DMS79 (cell line): Measurements from ENCODE around the gene ADCY10.
"Not testable (repeated sequence)": the region's sequence is repeated elsewhere in the genome, so short reads cannot be mapped to it uniquely, and the experiment has no call there.

ENCODE experiments used
- DNase-seq: peaks from one replicate; lab custom pipeline; 2025; lab: John Stamatoyannopoulos, UW

ADCY10 gene

DNA sequence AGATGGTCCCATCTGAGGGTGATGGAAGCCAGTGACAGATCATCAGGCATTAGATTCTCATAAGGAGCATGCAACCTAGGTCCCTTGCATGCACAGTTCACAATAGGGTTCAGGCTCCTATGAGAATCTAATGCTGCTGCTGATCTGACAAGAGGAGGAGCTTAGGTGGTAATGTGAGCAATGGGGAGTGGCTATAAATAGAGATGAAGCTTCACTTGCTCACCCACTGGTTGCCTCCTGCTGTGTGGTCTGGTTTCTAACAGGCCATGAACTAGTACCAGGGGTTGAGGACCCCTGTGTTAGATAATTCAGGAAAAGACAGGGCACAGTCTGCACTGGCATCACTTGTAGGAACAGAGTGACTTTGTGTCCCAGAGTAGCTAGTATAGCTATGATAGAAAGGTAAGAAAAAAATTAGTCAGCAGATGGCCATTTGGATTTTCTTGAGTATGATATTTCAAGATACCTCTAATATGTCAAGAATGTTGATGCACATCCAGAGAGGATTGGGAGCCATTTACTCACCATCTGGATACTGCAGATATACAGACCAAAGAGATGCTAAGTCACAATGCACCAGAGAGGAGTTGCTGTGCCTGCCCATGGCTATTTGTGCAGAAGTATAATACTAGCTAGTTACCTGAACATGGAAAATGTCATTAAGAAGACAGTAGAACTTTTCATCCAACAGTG, 53.6 kb downstream of the ADCY10 start:
- DNase-seq: no peak

DNA sequence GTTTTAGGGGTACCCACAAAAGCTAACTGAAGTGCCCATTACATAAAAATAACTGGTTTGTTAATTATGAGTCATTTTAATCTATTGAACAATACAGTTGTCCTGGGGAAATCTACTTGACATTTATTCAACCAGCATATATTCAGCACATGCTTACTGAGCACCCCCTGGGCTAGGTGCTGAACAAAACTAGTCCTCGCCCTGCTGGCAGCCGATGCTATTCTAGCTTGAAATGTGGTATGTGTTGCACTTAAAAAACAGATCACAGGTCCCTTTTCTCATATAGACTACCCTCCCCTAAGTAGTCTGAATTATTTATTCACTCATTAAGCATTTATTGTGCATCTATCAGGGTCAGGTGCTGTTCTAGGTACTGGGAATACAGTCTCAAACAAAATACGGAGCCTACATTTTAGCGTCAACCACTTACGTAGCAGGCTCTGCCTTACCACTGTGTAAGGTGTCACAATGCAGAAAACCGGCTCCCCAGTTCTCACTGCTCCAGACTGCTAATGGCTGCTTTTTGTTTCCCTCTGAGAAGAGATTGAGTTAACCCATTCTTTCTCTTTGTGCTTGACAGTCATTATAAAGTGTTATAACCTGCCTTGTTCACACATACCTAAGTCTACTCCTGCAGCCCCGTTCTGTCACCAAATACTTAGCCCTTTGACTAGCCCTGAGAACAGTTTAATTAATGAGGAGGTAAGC, 57.1 kb downstream of the ADCY10 start:
- DNase-seq: no peak

DNA sequence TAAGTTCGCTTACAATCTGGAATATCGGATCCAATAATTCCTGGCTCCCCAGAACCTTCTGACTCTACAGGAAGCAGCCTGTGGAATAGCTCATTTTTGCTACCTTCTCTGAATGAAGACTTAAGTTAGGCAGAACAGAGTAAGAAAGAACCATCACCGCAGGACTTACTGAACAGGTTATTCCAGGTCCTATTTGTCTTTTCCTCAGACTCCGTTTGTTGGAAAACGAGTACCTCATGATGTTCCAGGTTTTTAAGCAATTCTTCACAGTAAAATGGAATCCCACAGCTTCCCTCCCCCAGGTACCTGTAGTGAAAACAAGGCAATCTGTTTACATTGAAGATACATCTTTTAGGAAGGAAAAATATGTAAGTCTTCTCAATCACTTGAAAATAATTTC, 59.8 kb downstream of the ADCY10 start:
- no peak for DNase-seq

DNA sequence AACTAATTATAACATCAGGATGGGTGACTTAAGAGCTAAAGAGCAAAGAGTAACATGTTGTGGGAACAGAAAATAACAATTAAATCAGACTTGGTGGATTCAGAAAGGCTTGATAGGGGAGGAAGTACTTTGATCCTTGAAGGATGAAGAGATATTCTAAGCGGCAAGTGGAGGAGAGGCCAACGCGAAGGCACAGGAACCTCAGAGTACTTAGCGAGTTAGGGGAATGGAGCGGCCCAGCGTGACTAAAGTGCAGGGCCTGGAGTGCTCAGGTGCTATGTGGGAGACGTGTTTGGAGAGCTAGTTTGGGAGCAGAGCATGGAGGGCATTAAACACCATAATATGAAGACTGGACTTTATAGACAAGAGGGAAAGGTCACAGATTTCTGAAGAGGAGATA, 64.3 kb downstream of the ADCY10 start:
- DNase-seq: no peak

DNA sequence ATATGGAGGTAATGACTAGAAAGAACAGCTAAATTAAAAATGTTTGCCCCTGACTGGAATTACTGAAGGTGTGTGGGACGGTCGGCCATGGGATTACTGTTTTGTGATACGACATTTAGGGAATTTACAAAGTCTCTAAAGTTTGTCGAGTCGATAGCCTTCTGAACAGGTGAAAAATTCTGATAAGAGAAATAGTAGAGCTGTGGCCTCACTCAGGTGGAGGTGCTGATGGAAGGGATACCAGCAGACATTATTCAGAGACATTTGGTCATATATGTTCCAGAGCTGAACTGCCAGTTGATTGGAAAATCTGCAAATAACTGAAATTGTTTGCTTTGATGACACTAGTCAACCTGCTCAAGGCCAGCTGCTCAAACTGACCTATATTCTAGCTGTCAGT, 71.1 kb downstream of the ADCY10 start:
- DNase-seq: no peak

DNA sequence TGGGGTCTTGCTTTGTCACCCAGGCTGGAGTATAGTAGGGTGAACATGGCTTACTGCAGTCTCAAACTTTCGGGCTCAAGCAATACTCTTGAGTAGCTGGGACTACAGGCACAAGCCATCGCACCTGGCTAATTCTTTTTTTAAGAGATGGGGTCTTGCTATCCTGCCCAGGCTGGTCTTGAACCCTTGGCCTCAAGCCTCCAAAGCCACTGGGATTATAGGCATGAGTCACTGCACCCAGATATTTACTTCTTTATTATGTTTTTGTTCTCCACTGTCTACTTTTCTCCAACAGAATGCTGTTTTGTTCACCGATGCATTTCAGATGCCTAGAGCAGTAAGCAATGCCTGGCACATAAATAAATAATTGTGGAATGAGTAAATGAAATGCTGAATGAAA, 72.4 kb downstream of the ADCY10 start:
- no peak for DNase-seq

DNA sequence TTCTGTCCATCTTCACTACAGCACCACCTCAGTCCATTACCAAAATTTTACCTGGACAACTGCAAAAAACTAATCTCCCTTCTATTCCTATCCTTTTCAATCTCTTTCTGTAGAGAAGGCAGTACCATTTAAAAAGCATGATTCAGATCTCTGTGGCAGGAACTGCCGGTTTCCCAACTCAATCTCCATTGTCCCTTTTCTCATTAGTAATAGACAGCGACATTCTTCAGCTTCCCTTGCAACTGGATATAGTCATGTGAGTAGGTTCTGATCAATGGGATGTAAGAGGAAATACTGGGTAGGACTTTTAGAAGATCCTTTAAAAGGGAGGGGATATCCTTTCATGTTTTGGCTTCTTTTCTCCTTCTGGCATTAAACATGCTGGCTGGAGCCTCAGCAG, 74.9 kb downstream of the ADCY10 start:
- DNase-seq: no peak

DNA sequence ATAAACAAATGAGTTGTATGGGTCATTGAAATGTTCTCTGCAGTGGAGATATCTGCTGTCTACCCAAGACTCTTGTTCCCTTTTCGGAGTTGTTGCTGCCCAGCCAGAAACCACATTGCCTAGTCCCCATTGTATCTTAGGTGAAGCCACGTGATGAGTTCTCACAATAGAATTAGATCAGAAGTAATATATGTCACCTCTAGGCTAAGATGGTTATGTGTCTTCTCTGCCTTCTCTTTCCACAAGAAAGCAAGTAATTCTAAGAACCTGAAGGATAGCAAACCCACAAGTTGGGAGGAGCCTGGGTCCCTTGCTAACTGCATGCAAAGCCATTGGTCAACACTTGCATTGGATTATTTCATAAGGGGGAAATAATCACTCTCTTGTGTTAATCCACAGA, 76.6 kb downstream of the ADCY10 start:
- DNase-seq: no peak

DNA sequence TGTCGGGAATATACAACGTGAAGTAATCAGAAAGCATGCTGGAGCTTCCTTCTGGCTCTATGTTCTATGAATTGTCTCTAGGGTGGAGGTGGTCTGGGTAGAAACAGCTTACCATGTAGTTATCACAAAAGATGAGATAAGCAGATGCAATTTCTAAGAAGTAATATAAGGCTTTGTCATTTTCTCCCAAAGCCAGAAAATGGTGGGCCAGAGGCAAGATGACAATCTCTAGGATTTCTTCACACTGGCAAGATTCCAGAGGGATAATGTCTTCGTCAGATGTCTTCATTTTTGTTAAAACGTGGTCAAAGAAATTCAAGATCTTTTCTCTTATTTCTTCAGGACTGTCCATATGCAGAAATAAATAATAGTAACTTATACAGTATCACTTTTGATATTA, 77.7 kb downstream of the ADCY10 start:
- no peak for DNase-seq

DNA sequence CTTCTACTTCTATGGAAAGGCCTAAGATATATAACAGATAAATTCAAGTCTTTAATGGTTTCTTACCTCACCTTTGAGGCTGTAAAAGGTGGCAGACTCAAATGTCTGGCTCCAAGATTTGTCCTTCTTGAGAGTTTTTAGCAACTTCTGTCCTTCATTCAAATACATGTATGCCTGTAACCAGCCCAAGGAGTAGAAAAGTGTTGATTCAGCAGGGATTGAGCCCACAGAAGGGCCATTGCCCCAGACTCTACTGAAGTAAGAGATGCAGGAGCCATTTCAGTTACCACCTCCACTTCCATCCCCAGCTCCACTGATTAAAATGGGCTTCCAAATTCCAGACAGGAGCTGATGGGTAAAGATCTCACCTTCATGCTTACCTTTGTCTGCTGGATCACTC, 80.0 kb downstream of the ADCY10 start:
- DNase-seq: no peak

DNA sequence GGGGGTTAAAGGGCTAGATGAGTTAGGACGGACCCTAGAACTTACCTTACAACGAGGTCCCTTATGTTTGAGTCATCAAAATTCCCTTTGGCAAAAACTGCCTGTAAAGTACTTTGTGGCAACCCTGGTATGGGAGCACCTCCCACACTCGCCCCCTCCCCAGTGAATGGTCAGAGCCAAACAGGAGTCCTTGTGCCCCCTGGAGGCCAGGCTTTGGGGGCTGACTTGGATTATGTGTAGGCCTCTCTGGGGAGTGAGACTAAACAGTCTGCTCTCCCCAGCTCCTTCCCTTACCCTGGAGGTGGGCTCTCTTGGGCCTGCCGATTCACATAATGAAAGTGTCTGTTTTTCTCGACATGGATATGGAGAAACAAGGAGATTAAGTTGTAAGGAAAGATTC, 81.2 kb downstream of the ADCY10 start:
- DNase-seq: no peak

DNA sequence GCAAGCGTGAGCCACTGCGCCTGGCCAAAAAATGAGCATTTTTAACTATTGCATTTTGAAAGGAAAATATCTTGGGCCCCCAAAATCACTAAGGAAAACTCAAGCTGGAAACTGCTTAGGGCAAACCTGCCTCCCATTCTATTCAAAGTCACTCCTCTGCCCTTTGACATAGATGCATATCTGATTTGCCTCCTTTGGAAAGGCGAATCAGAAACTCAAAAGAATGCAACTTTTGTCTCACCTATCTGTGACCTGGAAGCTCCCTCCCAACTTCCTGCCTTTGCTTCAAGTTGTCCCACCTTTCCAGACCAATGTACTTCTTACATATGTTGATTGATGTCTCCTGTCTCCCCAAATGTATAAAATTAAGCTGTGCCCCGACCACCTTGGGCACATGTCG, 83.3 kb downstream of the ADCY10 start:
- DNase-seq: not testable (repeated sequence)

DNA sequence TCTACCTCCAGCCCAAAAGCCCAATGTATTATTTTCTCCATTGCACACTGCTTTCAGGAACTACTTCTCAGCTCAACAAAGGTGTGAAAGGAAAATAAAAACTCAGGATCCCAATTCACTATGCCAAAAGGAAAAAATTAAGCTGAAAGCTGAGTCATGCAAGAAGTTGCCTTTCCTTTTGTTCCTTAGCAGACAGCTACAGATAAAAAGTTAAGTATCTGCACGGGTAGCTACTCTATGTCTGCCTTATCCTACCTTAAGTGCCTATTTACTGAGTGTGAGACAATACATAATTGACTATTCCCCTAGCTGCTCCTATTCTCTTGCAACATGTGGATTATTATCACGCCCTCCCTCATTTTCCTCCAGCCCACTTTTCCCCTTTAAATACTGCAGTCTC, 84.1 kb downstream of the ADCY10 start:
- no peak for DNase-seq

DNA sequence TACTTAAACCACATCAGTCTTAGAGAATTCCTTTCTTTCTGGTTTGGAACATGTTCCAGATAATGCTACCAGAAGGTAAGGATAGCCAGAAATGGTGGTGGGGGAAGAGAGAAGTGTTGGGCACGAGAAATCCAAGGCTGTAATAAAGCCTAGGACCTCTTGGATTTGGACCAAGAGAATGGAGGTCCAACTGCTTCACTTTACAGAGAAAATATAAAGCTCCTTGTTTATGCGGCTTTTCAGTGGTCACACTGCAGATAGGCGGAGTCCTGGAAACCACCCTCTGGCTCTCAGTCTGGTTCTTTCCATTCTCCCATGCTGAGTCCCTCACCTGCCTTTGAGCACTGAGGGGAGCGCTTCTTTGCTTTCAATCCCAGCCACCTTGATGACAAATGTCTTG, 87.8 kb downstream of the ADCY10 start:
- DNase-seq: no peak

DNA sequence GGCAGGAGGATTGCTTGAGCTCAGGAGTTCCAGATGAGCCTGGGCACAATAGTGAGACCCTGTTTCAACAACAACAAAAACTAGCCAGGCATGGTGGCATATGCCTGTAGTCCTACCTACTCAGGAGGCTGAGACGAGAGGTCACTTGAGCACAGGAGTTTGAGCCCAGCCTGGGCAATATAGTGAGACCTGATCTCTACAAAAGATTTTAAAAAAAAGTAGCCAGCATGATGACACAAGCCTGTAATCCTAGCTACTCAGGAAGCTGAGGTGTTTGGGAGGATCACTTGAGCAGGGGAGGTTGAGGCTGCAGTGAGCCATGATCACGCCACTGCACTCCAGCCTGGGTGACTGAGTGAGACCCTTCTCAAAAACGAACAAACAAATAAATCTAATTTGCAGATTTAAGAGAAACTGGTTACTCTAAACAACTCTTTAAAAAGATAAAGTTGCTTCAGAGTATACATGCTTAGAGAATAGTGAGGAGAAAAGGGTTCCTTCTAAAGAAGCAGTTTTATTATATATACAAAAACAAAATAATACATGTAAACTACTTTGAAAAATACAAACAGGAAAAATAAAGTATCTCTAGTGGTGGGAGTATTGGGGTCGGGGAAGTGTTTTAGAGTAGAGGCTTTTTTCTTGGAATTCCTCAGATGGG, 88.4 kb downstream of the ADCY10 start:
- no peak for DNase-seq

DNA sequence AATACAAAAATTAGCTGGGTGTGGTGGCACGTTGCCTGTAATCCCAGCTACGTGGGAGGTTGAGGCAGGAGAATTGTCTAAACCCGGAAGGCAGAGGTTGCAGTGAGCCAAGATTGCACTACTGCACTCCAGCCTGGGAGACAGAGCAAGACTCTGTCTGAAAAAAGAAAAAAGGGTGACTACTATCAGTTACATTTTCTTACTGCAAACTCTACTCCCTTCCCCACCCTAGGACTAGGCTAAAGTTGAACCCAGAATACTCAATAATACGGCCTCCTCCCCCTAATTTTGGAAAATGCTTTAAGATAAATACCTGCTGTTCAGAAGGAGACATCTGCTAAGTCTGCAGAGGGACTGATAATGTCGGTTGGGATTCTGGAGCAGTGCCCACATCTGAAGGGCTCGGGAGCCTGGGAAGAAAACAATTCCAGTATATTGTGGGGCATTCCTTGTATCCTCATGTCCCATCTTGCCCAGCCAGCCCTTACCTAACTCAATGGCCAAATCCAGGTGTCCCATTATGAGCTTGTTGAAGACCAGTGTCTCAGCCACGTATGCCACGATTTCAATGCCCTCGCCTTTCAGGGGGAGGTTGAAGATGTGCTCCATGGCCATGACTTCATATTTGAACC, 89.7 kb downstream of the ADCY10 start:
- DNase-seq: no peak

DNA sequence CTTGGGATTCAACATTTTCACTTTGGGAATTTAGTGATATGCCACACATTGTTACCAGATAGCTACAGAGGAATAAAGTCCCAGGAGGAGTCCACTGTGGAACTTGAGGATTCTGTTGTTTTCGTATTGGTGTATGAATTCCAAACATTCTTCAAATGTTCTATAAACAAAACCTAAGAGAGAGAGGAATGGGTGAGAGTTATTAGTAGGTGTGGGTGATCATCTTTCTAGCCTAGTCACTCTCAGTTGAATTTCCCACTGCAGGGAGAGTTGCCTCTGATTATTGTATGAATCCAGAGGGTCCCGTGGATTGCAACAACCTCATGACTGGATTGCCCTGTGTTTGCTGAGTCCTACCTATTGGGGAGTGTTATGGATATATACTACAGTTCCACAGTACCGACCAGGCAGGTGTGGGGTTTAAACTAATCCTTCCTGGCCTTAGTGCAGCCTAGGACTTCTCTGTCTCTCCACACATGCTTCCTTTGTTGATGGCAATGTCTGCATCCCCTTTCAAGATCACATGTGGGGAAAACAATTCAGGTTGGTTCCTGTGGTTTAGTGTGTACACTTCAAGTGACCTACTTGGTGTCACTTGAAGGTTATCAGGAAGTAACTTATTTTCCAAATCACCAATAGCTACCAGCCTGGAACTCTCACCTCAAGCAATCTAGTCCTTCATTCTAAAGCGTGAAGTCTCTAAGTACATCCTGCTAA, 91.8 kb downstream of the ADCY10 start:
- peak; percentile 38 for DNase-seq

DNA sequence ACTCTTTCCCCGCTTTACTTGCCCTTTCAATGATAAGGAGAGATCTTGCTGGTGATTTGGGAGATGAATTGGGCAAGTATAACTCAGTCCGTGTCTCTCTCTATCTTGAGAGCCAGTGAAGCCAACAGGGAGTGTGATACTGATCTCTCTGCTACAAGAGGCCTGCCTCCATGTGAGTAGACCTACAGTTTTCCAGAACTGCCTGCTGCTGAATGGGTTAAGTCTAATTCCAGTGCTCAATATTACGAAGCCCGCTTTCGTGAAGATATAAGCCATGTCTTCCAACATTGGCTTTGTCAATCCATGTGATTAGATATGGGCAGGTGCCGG, 92.6 kb downstream of the ADCY10 start:
- no peak for DNase-seq

DNA sequence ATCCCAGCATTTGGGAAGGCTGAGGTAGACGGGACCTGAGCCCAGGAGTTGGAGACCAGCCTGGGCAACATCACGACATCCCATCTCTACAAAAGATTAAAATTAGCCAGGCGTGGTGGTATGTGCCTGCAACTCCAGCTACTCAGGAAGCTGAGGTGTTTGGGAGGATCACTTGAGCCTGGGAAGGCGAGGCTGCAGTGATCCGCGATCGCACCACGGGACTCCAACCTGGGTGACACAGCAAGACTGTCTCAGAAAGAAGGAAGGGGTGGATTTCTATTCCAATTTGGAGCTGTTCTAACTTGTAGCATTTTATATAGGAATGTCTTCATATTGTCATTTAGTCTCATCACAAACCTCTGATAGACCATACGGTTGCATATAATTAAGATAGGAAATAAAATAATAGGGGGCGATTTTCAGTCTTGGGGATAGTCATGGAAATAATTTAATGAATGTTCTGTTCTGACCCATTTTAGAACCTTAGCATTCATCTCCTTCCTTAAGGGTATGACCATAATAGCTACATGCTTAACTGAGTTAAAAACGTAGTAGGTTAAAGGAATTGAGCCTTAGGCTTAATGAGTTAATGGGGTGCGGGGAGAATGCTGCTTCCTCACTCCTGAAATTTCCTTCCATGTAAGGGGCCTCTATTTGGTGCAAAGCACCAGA, 93.1 kb downstream of the ADCY10 start:
- DNase-seq: no peak

DNA sequence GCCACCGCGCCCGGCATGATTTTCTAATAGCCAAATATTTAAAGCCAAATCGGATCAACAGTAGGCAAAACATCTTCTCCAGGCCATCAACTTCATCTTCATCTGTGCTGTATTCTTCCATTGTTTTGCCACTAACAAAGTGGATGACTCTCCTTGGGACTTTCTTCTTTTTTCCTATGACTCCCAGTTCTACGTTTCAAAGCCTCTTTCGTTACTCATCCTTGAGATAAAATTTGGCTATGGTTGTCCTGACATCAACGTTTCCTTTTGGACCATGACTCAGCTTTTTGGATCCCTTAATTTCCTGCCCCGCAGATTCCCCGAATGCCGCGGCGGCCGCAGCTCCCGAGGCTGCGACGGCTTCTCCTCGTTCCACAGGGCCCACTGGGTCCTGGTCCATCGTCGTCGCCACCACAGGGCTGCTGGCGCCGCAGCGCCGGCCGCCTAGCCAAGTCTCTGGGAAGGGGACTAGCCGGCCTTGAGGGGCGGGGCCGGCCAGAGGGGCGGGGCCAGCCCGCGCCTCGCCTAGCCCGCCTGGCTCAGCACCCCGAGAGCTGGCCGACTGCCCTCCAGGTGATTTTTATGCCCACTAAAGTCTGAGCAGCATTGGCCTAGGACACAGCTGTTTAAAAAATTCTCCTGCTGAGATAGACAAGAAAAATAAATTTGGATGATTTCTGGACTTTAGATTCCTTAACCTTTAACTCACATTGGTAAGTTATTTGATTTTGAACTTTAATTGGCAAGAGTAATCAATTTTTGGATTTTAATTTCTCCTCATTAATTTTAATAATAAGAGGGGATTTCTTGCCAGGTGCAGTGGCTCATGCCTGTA, 93.9 kb downstream of the ADCY10 start:
- DNase-seq: no peak

DNA sequence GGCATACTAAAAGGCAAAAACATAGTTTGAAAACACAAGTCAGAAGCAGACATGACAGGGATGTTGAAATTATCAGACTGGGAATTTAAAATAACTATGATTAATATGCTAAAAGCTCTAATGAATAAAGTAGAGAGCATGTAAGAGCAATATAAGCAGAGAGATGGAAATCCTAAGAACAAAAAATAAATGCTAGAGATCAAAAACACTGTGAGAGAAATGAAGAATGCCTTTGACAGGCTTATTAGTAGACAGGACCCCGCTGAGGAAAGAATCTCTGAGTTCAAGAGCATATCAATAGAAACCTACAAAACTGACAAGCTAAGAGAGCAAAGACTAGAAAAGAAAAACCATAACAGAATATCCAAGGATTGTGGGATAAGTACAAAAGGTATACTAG, 98.3 kb downstream of the ADCY10 start:
- DNase-seq: no peak
